ENCODE data around the gene MCTP1. TPM values are rescaled to one million over a fixed set of nuclear protein-coding genes. Genes with fewer than 3 reads are reported as not detected.
A peak's percentile ranks its signal among the peaks of the same experiment; 100 is the strongest.

MCTP1 gene
- total RNA-seq, 1 donor from 2014 or later: 1.7 TPM

DNA sequence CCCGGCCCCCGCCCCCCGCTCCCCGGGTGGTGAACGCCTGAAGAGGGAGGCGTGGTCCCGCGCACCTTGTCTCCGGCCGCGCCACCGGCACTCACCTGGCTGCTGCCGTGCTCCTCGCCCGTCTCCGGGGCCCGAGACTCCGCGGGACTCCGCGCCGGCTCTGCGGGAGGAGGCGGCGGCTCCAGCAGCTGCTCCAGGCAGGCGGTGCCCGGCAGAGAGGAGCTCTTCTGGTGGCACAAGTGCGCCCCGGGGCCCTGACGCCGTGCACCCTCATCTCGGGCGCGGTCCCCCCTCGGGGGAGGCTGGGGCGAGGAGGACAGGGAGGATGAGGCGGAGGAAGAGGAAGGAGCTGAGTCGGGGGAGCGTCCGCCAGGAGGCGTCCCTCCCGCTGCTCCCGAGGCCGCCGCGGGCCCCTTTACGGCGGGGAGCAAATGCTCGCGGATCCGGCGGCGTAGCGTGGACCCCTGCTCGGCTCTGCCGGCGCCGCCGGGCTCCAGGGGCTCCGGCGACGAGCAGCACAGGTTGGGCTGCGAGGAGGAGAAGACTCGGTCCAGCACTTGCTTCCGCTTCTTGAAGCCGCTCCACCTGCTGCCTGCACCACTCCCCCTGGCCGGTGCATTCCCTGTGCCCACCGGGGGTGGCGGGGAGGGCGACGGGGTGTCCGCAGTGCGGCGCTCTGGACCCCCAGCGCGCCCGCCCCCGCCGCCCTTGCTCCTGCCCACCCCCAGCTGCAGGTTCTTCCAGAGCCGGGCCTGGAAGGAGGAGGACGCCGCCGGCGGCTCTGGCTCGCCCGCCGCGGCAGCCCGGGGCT lies 928 bp downstream of the MCTP1 start:
- no peak overlapping the region for H3K27ac Mint-ChIP-seq (ENCODE audit: unreplicated experiment)
- H3K4me3 Mint-ChIP-seq: no peak overlapping the region
- peaks cover 79% of the 10 kb centered on the region for H3K27me3 Mint-ChIP-seq (ENCODE audit: low read depth)
- no peaks in the 10 kb centered on the region for H3K36me3 Mint-ChIP-seq (ENCODE audit: low read depth)
- no peaks in the 10 kb centered on the region for H3K9me3 Mint-ChIP-seq
- peak; percentile 46 for DNase-seq (ENCODE audit: low read depth, low spot score)
- peaks cover 13% of the 10 kb centered on the region for H3K4me1 Mint-ChIP-seq
- TF ChIP-seq CTCF (conservative IDR thresholded peaks at IDR 0.05): peak; percentile 74

DNA sequence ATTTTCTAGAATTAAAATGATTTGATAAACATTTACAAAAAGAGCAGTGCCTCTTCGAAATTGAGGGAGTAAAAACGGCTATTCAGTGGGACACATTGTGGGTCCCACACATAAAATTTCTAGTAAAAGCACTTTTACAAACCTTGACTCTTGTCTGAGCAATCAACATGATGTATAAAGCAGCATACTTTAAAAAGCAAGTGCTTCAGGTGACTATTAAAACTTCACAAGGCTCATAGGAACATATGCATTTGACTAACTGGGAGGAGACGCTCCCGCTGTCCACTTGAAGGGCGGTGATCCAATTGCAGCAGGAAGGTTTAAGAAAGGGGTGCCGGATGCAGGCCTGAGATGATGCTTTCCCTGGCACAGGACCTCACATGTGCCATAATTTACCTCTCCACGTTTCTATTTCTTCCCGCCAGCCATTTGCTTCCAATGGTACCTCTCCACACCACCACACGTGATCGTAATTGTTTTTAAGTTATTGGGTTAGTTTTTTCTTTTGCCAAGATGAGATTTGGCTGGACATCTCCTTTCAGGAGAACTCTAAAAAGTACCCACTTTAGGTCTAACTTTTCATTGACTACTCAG lies 1.8 kb downstream of the MCTP1 start:
- no peaks in the 10 kb centered on the region for H3K9me3 Mint-ChIP-seq
- H3K4me3 Mint-ChIP-seq: peak overlapping the region; percentile 84
- peaks cover 78% of the 10 kb centered on the region for H3K27me3 Mint-ChIP-seq (ENCODE audit: low read depth)
- H3K36me3 Mint-ChIP-seq (ENCODE audit: low read depth): no peaks in the 10 kb centered on the region
- no peak for TF ChIP-seq CTCF (conservative IDR thresholded peaks at IDR 0.05)
- H3K27ac Mint-ChIP-seq (ENCODE audit: unreplicated experiment): no peak overlapping the region
- peaks cover 13% of the 10 kb centered on the region for H3K4me1 Mint-ChIP-seq
- DNase-seq (ENCODE audit: low read depth, low spot score): no peak

GRCh38 chr5:95281226-95281625 lies 3.7 kb downstream of the MCTP1 start:
- no peak for DNase-seq (ENCODE audit: low read depth, low spot score)
- Mint-ChIP-seq H3K4me1 (peaks cover 13% of the 10 kb centered on the region), H3K36me3 (ENCODE audit: low read depth) (no peaks in the 10 kb centered on the region), H3K27me3 (ENCODE audit: low read depth) (peaks cover 74% of the 10 kb centered on the region), H3K9me3 (no peaks in the 10 kb centered on the region), H3K4me3 (no peak overlapping the region), H3K27ac (ENCODE audit: unreplicated experiment) (no peak overlapping the region)
- TF ChIP-seq CTCF (conservative IDR thresholded peaks at IDR 0.05): no peak

GRCh38 chr5:95280401-95281095 lies 4.3 kb downstream of the MCTP1 start:
- Mint-ChIP-seq H3K36me3 (ENCODE audit: low read depth) (no peaks in the 10 kb centered on the region), H3K9me3 (no peaks in the 10 kb centered on the region), H3K4me3 (no peak overlapping the region), H3K27me3 (ENCODE audit: low read depth) (peaks cover 67% of the 10 kb centered on the region), H3K27ac (ENCODE audit: unreplicated experiment) (no peak overlapping the region), H3K4me1 (peaks cover 12% of the 10 kb centered on the region)
- no peak for DNase-seq (ENCODE audit: low read depth, low spot score)
- no peak for TF ChIP-seq CTCF (conservative IDR thresholded peaks at IDR 0.05)

DNA sequence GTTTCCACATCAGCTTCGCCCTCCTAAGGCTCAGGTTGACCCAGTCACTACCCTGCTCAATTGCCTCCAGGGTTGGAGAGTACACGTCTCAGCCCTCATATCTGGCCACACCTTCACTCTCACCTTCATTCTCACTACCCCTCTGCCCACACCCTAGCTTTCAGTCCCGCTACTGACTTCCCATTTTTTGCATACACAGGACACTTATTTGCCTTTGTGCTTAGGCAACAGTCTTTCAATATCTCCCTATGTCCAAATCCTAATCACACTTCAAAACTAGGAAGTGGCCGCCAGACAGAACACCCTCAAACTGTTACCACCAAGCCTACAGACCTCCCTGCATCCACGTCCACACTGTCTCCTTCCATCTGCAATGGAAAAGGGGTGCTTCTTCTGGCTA lies 10.9 kb downstream of the MCTP1 start:
- H3K4me1 Mint-ChIP-seq: no peaks in the 10 kb centered on the region
- no peak for DNase-seq (ENCODE audit: low read depth, low spot score)
- peaks cover 27% of the 10 kb centered on the region for H3K27me3 Mint-ChIP-seq (ENCODE audit: low read depth)
- no peaks in the 10 kb centered on the region for H3K36me3 Mint-ChIP-seq (ENCODE audit: low read depth)
- H3K27ac Mint-ChIP-seq (ENCODE audit: unreplicated experiment): no peak overlapping the region
- no peaks in the 10 kb centered on the region for H3K9me3 Mint-ChIP-seq
- no peak overlapping the region for H3K4me3 Mint-ChIP-seq
- no peak for TF ChIP-seq CTCF (conservative IDR thresholded peaks at IDR 0.05)

All from neural crest cell (in vitro differentiated cells).